ENCODE measurements around the gene C7orf57. TPM values are rescaled to one million over a fixed set of nuclear protein-coding genes. Genes with fewer than 3 reads are reported as not detected.

Gene C7orf57
- total RNA-seq, 1 donor from 2014 or later = not detected

GRCh38 chr7:48102530-48102929 lies 67.2 kb downstream of the C7orf57 start:
- peaks cover 70% of the 10 kb centered on the region for H3K36me3 Mint-ChIP-seq (ENCODE audit: low read depth, unreplicated experiment)
- DNase-seq (ENCODE audit: low spot score) = no peak
- TF ChIP-seq CTCF (IDR thresholded peaks at IDR 0.05; ENCODE audit: unreplicated experiment) = no peak
- H3K4me3 Mint-ChIP-seq (ENCODE audit: unreplicated experiment) = peak overlapping the region; percentile 77
- no peaks in the 10 kb centered on the region for H3K9me3 Mint-ChIP-seq (ENCODE audit: unreplicated experiment)
- no peak overlapping the region for H3K27ac Mint-ChIP-seq (ENCODE audit: unreplicated experiment)
- peaks cover 2% of the 10 kb centered on the region for H3K4me1 Mint-ChIP-seq (ENCODE audit: unreplicated experiment)
- H3K27me3 Mint-ChIP-seq (ENCODE audit: unreplicated experiment) = peaks cover 4% of the 10 kb centered on the region

GRCh38 chr7:48105045-48105444 lies 69.7 kb downstream of the C7orf57 start:
- H3K36me3 Mint-ChIP-seq (ENCODE audit: low read depth, unreplicated experiment) = peaks cover 61% of the 10 kb centered on the region
- no peak overlapping the region for H3K27ac Mint-ChIP-seq (ENCODE audit: unreplicated experiment)
- no peak for DNase-seq (ENCODE audit: low spot score)
- no peaks in the 10 kb centered on the region for H3K9me3 Mint-ChIP-seq (ENCODE audit: unreplicated experiment)
- no peak overlapping the region for H3K4me3 Mint-ChIP-seq (ENCODE audit: unreplicated experiment)
- peaks cover 4% of the 10 kb centered on the region for H3K27me3 Mint-ChIP-seq (ENCODE audit: unreplicated experiment)
- peaks cover 3% of the 10 kb centered on the region for H3K4me1 Mint-ChIP-seq (ENCODE audit: unreplicated experiment)
- no peak for TF ChIP-seq CTCF (IDR thresholded peaks at IDR 0.05; ENCODE audit: unreplicated experiment)

GRCh38 chr7:48106906-48107659 lies 71.7 kb downstream of the C7orf57 start:
- DNase-seq (ENCODE audit: low spot score) = no peak
- Mint-ChIP-seq H3K4me3 (ENCODE audit: unreplicated experiment) (peak overlapping the region; percentile 47), H3K4me1 (ENCODE audit: unreplicated experiment) (peaks cover 3% of the 10 kb centered on the region), H3K27ac (ENCODE audit: unreplicated experiment) (no peak overlapping the region), H3K27me3 (ENCODE audit: unreplicated experiment) (peaks cover 12% of the 10 kb centered on the region), H3K36me3 (ENCODE audit: low read depth, unreplicated experiment) (peaks cover 56% of the 10 kb centered on the region), H3K9me3 (ENCODE audit: unreplicated experiment) (no peaks in the 10 kb centered on the region)
- TF ChIP-seq CTCF (IDR thresholded peaks at IDR 0.05; ENCODE audit: unreplicated experiment) = no peak

GRCh38 chr7:48107926-48108472 lies 72.7 kb downstream of the C7orf57 start:
- no peak for DNase-seq (ENCODE audit: low spot score)

More at GRCh38 chr7:48107926-48108472, 72.7 kb downstream of the C7orf57 start:
- H3K4me3 Mint-ChIP-seq (ENCODE audit: unreplicated experiment) = peak overlapping the region; percentile 39
- H3K27me3 Mint-ChIP-seq (ENCODE audit: unreplicated experiment) = peaks cover 12% of the 10 kb centered on the region
- peaks cover 3% of the 10 kb centered on the region for H3K4me1 Mint-ChIP-seq (ENCODE audit: unreplicated experiment)
- TF ChIP-seq CTCF (IDR thresholded peaks at IDR 0.05; ENCODE audit: unreplicated experiment) = no peak
- no peaks in the 10 kb centered on the region for H3K9me3 Mint-ChIP-seq (ENCODE audit: unreplicated experiment)
- H3K27ac Mint-ChIP-seq (ENCODE audit: unreplicated experiment) = no peak overlapping the region
- H3K36me3 Mint-ChIP-seq (ENCODE audit: low read depth, unreplicated experiment) = peaks cover 48% of the 10 kb centered on the region
